DOHH2 (cell line): ENCODE measurements around the gene ARFIP1.

Experiments used
- EZH2phosphoT487 ChIP-seq: fragments of 200-600 bp; sonication (generic); IDR thresholded peaks from 2 replicates; pipeline ENCODE4 v1.6.1; 2017; ENCODE audit warnings: borderline replicate concordance, mild to moderate bottlenecking, antibody characterized with exemption, low read length, moderate library complexity, mixed read lengths
- TF ChIP-seq, protein P1 (sequence below): fragments of 200-600 bp; sonication (generic); IDR thresholded peaks from one replicate; pipeline ENCODE4 v1.5.1; 2014; ENCODE audit warnings: antibody characterized with exemption, mild to moderate bottlenecking, low read depth, low read length; ENCODE audit not compliant: poor library complexity, severe bottlenecking

DNA sequence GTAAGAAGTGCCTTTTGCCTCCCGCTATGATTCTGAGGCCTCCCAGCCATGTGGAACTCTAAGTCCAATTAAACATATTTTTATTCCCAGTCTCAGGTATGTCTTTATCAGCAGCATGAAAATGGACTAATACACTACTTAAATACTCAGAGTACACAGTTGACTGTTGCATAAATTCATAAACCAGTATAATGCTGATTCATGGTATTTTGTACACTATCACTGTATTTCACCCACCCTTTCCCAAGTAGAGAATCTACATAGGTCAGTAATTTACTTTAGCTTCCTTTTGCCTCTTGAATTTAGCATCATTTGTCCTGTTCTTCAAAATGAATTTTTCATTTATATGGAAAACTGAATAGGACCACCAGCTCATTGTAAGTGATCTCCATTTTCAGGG lies 98.1 kb downstream of the ARFIP1 start:
- TF ChIP-seq, protein P1, sequence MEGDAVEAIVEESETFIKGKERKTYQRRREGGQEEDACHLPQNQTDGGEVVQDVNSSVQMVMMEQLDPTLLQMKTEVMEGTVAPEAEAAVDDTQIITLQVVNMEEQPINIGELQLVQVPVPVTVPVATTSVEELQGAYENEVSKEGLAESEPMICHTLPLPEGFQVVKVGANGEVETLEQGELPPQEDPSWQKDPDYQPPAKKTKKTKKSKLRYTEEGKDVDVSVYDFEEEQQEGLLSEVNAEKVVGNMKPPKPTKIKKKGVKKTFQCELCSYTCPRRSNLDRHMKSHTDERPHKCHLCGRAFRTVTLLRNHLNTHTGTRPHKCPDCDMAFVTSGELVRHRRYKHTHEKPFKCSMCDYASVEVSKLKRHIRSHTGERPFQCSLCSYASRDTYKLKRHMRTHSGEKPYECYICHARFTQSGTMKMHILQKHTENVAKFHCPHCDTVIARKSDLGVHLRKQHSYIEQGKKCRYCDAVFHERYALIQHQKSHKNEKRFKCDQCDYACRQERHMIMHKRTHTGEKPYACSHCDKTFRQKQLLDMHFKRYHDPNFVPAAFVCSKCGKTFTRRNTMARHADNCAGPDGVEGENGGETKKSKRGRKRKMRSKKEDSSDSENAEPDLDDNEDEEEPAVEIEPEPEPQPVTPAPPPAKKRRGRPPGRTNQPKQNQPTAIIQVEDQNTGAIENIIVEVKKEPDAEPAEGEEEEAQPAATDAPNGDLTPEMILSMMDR = no peak
- TF ChIP-seq EZH2phosphoT487 = no peak
